Omental fat pad (tissue), 4 donors: ENCODE results near the gene ACSL6. TPM values are rescaled to one million over a fixed set of nuclear protein-coding genes. Genes with fewer than 3 reads are reported as not detected.
A peak's percentile ranks its signal among the peaks of the same experiment; 100 is the strongest.

Experiments
- ATAC-seq: fragments of 150-250 bp; one replicate; pipeline ENCODE4 v1.9.1; 2016; ENCODE audit warnings: mild to moderate bottlenecking, moderate library complexity; ENCODE audit not compliant: low FRiP score
- DNase-seq: peaks from one replicate; pipeline ENCODE4 v3.0.0-alpha.2; 2019; ENCODE audit warnings: low spot score
- total RNA-seq, 4 donors: library from RNA; depleted of rRNA; stranded (reverse); fragments of >200 nt; gene quantifications; one replicate each; pipeline ENCODE4 v1.1.0, GENCODE V29; 2016
- TF ChIP-seq, protein P1 (sequence below), 3 donors: fragments of 450-650 bp; IDR thresholded peaks; one replicate each; pipeline ENCODE4 v1.5.1; 2016 to 2017; ENCODE audit warnings: antibody characterized with exemption in 3 of 3, mild to moderate bottlenecking in 3 of 3, moderate library complexity in 2 of 3

The ACSL6 gene
- total RNA-seq, 4 donors from 2014 or later = 0.75 to 1.4 (median 1.0) TPM; not detected in 1

DNA sequence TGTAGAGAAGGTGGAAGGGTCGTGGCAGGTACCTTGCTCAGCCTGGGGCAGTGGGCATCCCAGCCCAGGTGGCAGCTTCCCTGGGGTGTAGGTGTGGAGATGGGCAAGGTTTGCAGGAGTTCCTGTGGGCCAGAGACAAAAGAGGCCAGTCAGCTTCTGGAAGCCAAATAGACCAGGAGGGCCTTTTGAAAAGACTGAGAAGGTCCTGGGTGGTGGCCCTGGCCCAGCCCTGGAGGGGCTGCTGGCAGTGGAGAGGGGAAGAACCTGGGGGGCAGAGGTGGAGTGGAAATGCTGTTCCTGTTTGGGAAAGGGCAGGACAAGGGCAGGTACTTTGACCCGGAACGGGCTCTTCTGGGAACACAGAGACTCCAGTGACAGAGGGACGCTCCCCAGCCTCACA is 42.0 kb upstream of the ACSL6 start:
- no peak for DNase-seq
- TF ChIP-seq, protein P1, sequence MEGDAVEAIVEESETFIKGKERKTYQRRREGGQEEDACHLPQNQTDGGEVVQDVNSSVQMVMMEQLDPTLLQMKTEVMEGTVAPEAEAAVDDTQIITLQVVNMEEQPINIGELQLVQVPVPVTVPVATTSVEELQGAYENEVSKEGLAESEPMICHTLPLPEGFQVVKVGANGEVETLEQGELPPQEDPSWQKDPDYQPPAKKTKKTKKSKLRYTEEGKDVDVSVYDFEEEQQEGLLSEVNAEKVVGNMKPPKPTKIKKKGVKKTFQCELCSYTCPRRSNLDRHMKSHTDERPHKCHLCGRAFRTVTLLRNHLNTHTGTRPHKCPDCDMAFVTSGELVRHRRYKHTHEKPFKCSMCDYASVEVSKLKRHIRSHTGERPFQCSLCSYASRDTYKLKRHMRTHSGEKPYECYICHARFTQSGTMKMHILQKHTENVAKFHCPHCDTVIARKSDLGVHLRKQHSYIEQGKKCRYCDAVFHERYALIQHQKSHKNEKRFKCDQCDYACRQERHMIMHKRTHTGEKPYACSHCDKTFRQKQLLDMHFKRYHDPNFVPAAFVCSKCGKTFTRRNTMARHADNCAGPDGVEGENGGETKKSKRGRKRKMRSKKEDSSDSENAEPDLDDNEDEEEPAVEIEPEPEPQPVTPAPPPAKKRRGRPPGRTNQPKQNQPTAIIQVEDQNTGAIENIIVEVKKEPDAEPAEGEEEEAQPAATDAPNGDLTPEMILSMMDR (IDR thresholded peaks at IDR 0.05) = no peak
- ATAC-seq = no peak

- TF ChIP-seq, protein P1 (IDR thresholded peaks at IDR 0.05) = no peak
- no peak for ATAC-seq
- peak; percentile 10 for DNase-seq
Observed at GRCh38 chr5:132052520-132052919, 41.1 kb upstream of the ACSL6 start.

DNA sequence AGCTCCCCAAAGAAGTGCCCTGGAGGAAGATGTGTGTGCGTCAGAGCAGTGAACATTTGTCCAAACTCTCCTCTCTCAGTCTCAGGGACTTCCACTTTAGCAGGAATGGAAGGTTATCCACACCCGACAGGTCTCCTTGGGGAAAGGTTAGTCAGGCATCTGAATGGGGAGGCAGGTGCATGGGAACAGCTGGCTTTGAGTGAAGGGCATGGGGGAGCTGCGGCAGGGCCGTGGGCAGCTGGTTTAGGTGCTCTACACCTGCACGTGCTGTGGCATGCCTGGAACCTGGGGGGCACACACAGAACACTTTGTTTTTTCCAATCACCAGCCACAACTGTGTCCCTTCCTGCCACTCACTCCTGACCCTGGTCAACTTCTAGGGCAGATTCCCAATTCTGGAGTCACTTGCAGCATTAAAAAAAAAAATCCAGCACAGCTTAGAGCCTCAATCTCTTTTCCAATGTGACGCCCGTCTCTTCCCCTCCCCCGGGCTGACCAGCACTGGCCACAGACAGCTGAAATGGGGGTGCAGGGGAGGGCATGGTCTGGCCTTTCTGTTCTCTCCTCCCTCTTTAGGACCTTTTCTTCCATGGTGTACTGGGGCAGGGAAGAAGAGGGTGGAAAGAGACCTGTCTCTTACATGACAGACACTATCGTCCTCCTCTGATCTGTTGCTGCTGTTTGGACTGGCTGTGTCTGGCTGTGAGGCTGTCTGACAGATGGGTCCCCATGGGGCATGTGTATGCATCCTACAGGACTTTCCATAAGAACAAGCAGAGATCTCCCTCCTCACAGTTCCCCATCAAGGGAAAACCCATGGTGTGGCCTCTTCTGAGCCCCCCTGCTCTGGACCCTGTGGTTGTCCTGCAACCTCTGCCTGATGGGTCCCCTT is 39.4 kb upstream of the ACSL6 start:
- TF ChIP-seq, protein P1 (IDR thresholded peaks at IDR 0.05) = no peak
- ATAC-seq (no peak), DNase-seq (peak; percentile 10)

DNA sequence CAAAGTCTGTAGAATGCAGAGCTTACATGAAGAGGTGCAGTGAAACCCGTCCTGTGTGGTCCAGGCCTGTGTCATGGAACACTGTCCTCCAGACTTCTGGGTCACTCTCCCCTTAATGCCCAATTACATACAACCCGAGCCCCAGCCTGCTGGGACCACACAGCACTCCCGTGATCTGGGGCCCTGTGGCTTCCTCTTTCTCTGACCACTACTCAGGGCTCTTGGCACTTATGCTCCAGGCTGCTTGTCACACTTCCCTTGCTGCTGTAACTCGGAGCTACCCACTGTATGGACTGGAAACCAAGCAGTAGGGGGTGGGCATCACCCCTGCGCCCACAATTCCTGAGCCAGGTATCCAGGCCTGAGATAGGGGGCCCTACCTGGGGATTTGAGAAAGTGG is 38.7 kb upstream of the ACSL6 start:
- ATAC-seq = no peak
- TF ChIP-seq, protein P1 (IDR thresholded peaks at IDR 0.05) = no peak
- peak; percentile 21 for DNase-seq

GRCh38 chr5:132049559-132049958 is 38.1 kb upstream of the ACSL6 start:
- TF ChIP-seq, protein P1 (IDR thresholded peaks at IDR 0.05) = no peak
- DNase-seq (no peak), ATAC-seq (no peak)

DNA sequence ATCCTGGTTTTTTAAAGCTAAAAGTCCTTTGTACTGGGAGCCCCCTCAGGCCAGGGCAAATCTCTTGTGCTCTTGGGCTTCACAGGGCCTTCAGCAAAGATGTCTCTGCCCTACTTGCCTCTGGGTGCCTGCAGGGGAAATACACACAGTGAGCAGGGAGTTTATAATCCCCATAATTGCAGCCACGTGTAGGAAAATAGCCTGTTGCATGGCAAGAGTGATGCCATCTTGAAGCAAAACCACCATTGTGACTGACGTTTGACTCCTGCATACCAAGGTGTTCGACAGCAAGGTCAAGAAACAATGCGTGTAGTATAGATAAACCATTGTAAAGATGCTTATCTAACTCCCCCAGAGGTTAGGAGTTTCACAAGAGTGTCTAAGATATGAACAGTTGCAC is 37.6 kb upstream of the ACSL6 start:
- TF ChIP-seq, protein P1 (IDR thresholded peaks at IDR 0.05) = no peak
- DNase-seq (no peak), ATAC-seq (no peak)

- TF ChIP-seq, protein P1 (IDR thresholded peaks at IDR 0.05) = no peak
- ATAC-seq = no peak
- no peak for DNase-seq
Observed at GRCh38 chr5:132046880-132047299, 35.4 kb upstream of the ACSL6 start.
